A549 treated with Hydrocortisone at 1 μM for 4 hours (cell line): Measurements from ENCODE around the gene TMEM191C. TPM values are rescaled to one million over a fixed set of nuclear protein-coding genes. Genes with fewer than 3 reads are reported as not detected.

ENCODE experiments used
- total RNA-seq: library from RNA; stranded (reverse); fragments of 200-300 nt; extraction: Qiagen RNA extraction; gene quantifications from 5 replicates; pipeline ENCODE4 v1.2.3, GENCODE V29; 2022

The TMEM191C gene
- 0.38 to 1.1 TPM (median 0.69 TPM) in 5 replicates for total RNA-seq

DNA sequence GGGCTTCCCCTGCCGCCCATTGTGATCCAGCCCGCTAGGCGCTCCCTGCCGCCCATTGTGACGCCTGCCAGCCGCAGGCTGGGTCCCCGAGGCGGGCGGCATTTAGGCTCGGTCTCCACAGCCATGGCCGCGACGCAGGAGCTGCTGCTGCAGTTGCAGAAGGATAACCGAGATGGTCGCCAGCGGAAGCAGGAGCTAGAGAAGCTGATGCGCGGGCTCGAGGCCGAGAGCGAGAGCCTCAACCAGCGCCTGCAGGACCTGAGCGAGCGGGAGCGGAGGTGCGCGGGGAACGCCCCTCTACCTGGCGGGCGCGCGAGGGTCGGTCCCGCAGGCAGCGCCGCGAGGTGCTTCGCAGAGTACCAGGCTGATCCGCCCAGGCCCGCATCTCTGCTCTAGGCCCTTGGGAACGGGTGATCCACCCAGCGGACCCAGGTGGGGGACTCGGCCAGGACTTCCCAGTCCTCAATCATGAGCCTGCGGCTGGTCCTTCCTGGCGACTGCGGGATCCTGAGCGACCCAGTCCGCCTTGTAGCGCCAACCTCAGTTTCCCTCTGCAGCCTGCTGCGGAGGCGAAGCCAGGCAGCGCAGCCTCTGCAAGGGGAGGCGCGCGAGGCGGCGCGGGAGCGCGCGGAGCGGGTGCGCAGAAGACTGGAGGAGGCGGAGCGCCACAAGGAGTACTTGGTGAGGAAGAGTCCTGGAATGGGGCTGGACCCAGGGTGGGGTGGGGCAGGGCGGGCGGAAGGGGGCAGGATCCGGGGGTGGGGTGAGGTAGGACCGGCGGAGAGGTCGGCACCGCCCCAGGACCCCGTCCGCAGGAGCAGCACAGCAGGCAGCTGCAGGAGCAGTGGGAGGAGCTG, at the start of gene TMEM191C:
Gene TMEM191C (plus strand): TSS at position 51 of the 857 bp plus-strand sequence. CDS start 73 bp downstream, at position 124.

Other genes with a start within 250 kb of the TMEM191C start
- gene RIMBP3B, start 83.6 kb upstream of the TMEM191C start, total RNA-seq = 0.21 to 0.38 TPM (median 0.30 TPM) in 5 replicates
- 2.5 to 3.0 TPM (median 2.6 TPM) in 5 replicates for gene HIC2, start 50.0 kb upstream of the TMEM191C start, total RNA-seq
- 0.12 to 0.30 TPM (median 0.14 TPM) in 5 replicates for gene RIMBP3C, start 84.1 kb downstream of the TMEM191C start, total RNA-seq
- gene UBE2L3, start 100.3 kb downstream of the TMEM191C start, total RNA-seq = 60.4 to 68.6 TPM (median 64.9 TPM) in 5 replicates
- 30.2 to 55.0 TPM (median 52.8 TPM) in 5 replicates for gene YDJC, start 162.6 kb downstream of the TMEM191C start, total RNA-seq
- gene CCDC116, start 165.4 kb downstream of the TMEM191C start, total RNA-seq = 0.05 to 0.06 TPM in 2 of 5 replicates, not detected in the others
- gene SDF2L1, start 174.9 kb downstream of the TMEM191C start, total RNA-seq = 30.5 to 58.7 TPM (median 50.1 TPM) in 5 replicates
- gene PPIL2, start 198.6 kb downstream of the TMEM191C start, total RNA-seq = 18.7 to 23.1 TPM (median 21.1 TPM) in 5 replicates